Spleen (tissue), 7 donors: Measurements from ENCODE around the gene DNTT.

ENCODE experiments used
- POLR2A ChIP-seq, 3 donors: fragments of 450-650 bp; IDR thresholded peaks; one replicate each; pipeline ENCODE4 v1.5.1; 2017; ENCODE audit warnings: antibody characterized with exemption in 3 of 3, mild to moderate bottlenecking in 1 of 3
- TF ChIP-seq, protein P1 (sequence below), 11 experiments: fragments of 200-600 bp in 7 of 11; fragments of 450-650 bp in 4 of 11; sonication (generic) in 4 of 11; IDR thresholded peaks in 8 of 11; conservative IDR thresholded peaks in 3 of 11; 1 replicate in 7 of 11; 2 replicates in 4 of 11; pipeline versions ENCODE4 v1.4.0 to v1.8.0; 2016 to 2021; ENCODE audit warnings: antibody characterized with exemption in 11 of 11, inconsistent platforms in 4 of 11, mild to moderate bottlenecking in 1 of 11
- donor health status: DM: no; HTN: no; CAD: no; lungs with moderate emphysema.
- donor health status: DM: no; HTN: no; CAD: no.
- donor health status: DM: no; HTN: no; CAD: no.

DNA sequence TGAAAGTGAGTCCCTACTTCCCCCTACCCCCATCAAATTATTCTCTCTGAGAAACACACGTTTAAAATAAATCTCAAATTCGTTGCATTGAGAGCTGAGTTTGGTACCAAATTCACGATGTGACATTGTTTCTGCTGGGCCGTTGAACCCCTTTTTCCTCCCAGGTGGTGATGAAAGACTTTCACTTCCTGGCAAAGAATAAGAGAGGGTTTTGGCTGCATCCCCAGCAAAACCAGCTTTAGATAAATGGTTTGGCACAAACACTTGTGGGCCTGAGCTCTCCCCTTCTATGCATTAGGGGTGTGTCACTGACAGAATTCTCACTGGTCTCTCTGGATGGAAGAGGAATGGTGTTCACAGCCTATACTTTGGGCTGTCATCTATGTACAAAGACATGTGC is 8.8 kb upstream of the DNTT start:
- TF ChIP-seq, protein P1, sequence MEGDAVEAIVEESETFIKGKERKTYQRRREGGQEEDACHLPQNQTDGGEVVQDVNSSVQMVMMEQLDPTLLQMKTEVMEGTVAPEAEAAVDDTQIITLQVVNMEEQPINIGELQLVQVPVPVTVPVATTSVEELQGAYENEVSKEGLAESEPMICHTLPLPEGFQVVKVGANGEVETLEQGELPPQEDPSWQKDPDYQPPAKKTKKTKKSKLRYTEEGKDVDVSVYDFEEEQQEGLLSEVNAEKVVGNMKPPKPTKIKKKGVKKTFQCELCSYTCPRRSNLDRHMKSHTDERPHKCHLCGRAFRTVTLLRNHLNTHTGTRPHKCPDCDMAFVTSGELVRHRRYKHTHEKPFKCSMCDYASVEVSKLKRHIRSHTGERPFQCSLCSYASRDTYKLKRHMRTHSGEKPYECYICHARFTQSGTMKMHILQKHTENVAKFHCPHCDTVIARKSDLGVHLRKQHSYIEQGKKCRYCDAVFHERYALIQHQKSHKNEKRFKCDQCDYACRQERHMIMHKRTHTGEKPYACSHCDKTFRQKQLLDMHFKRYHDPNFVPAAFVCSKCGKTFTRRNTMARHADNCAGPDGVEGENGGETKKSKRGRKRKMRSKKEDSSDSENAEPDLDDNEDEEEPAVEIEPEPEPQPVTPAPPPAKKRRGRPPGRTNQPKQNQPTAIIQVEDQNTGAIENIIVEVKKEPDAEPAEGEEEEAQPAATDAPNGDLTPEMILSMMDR (IDR thresholded peaks at IDR 0.05 in 8 of 11, conservative IDR thresholded peaks at IDR 0.05 in 3 of 11) = no peak
- no peak for TF ChIP-seq POLR2A (IDR thresholded peaks at IDR 0.05)
